ENCODE results near the gene PTAR1. TPM values are rescaled to one million over a fixed set of nuclear protein-coding genes. Genes with fewer than 3 reads are reported as not detected.
"Not testable (repeated sequence)": the region's sequence is repeated elsewhere in the genome, so short reads cannot be mapped to it uniquely, and the experiment has no call there.

The PTAR1 gene
- total RNA-seq, 2 experiments from 2014 or later: 48.3 to 51.3 TPM

DNA sequence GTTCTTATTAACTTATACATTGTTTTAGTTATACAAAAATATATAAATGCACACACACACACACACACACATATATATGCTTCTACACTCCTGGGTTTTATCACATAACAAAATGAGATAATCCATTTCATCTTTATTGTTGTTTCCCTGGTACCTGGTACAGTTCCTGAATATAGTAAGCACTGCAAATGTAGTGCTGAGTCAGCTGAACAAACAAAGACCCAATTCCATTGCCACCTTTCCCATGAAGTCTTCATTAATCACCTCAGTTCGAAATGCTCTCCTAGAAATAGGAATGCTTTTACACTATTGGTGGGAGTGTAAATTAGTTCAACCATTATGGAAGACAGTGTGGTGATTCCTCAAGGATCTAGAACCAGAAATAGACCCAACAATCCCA is 13.4 kb upstream of the PTAR1 start:
- Mint-ChIP-seq H3K9me3 (ENCODE audit: insufficient read depth) (no peaks in the 10 kb centered on the region), H3K4me3 (no peak overlapping the region), H3K27me3 (ENCODE audit: low read depth) (peaks cover 4% of the 10 kb centered on the region), H3K4me1 (ENCODE audit: low read depth) (no peaks in the 10 kb centered on the region), H3K27ac (no peak overlapping the region), H3K36me3 (ENCODE audit: low read depth) (no peaks in the 10 kb centered on the region)
- no peak for ATAC-seq
- DNase-seq: no peak
- ChIA-PET CTCF (no interaction called here), POLR2A (no interaction called here)

DNA sequence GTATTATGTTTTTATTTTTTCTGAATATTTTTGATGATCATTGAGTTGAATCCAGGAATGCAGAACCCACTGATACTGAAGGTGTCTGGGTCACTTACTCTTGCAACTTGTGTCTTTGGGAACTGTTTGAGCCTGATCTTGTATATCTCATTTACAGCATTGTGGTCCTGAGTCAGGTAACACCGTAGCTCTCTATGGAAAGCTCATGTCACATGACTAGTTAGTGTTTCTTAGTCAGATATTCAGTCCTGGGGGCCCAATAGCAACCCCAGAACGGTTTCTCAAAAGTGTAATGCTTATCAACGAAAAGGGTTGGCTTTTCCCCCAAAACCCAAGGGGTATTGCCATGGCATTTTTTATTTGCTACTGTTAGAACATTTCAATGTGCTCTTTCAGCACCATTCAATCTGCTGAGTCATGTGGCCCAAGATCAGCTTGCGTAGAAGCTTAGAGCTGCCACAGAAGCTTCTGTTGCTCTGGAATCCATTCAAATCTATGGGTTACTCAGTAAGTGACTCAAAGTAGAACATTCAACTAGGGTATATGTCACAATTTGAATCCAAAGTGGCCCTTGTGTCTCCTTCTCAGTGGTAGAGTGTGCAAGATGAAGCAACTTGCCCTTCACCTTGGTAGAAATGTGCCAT is 12.1 kb upstream of the PTAR1 start:
- POLR2A ChIA-PET: no interaction called here
- Mint-ChIP-seq H3K9me3 (ENCODE audit: insufficient read depth) (no peaks in the 10 kb centered on the region), H3K27me3 (ENCODE audit: low read depth) (peaks cover 4% of the 10 kb centered on the region), H3K27ac (no peak overlapping the region), H3K36me3 (ENCODE audit: low read depth) (no peaks in the 10 kb centered on the region), H3K4me1 (ENCODE audit: low read depth) (no peaks in the 10 kb centered on the region), H3K4me3 (no peak overlapping the region)
- DNase-seq (no peak), ATAC-seq (no peak)
- CTCF ChIA-PET: no interaction called here

DNA sequence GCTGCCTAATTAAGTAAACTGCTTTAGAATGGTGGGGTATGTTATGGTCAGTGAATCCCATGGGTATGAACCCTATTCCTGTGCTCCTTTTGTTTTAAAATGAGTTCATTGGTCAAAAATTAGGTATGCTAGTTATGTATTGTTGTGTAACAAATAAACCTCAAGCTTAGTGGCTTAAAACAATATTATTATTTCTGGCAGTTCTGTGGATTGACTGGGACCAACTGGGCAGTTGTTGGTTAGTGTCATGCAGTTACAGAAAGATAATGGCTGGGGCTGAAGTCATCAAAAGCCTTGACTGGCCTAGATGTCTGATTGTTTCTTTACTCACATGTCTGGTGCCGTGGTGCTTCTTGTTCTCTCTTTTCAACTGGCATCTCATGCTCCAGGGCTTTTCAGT is 8.9 kb upstream of the PTAR1 start:
- ChIA-PET POLR2A (no interaction called here), CTCF (interaction anchor here (0.6 kb wide), 1 partner anchor 23 kb away, joined by 3 read pairs; no protein-coding TSS in a partner anchor)
- ATAC-seq: no peak

DNA sequence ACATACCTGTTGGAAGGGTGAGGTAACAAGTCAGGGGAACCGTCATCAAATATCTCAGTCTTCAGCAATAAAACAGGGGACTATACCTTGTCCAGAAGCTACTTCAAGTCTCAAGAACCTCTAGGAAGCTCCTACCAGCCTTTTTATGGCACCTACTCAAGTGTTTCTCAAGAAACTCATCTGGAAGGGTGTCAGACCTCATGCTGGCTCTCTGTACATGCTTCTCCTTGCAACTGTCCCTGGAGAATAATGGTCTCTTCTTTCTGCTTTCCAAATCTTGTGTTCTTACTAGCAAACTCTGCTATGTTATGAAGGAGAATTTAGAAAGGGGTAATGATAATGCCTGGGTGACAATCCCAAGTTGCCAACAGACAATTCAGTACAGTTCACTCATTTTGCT is 8.3 kb upstream of the PTAR1 start:
- Mint-ChIP-seq H3K4me3 (no peak overlapping the region), H3K27ac (no peak overlapping the region), H3K27me3 (ENCODE audit: low read depth) (no peaks in the 10 kb centered on the region), H3K4me1 (ENCODE audit: low read depth) (no peaks in the 10 kb centered on the region), H3K9me3 (ENCODE audit: insufficient read depth) (no peaks in the 10 kb centered on the region), H3K36me3 (ENCODE audit: low read depth) (no peaks in the 10 kb centered on the region)
- no peak for DNase-seq
- POLR2A ChIA-PET: no interaction called here
- CTCF ChIA-PET: no interaction called here
- ATAC-seq: no peak

More for the DNA sequence above, 8.9 kb upstream of the PTAR1 start:
- no peak for DNase-seq
- no peaks in the 10 kb centered on the region for H3K36me3 Mint-ChIP-seq (ENCODE audit: low read depth)
- no peak overlapping the region for H3K27ac Mint-ChIP-seq
- no peaks in the 10 kb centered on the region for H3K27me3 Mint-ChIP-seq (ENCODE audit: low read depth)
- H3K4me3 Mint-ChIP-seq: no peak overlapping the region
- no peaks in the 10 kb centered on the region for H3K9me3 Mint-ChIP-seq (ENCODE audit: insufficient read depth)
- H3K4me1 Mint-ChIP-seq (ENCODE audit: low read depth): no peaks in the 10 kb centered on the region

DNA sequence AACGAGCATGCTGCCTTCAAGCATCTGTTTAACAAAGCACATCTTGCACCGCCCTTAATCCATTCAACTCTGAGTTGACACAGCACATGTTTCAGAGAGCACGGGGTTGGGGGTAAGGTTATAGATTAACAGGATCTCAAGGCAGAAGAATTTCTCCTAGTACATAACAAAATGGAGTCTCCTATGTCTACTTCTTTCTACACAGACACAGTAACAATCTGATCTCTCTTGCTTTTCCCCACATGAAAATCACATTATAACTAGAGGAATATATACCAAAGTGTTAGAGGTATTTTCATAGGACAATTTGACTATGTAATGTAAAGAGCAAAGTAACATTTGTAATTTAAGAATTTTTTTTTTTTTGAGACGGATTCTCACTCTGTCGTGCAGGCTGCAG is 4.1 kb upstream of the PTAR1 start:
- H3K36me3 Mint-ChIP-seq (ENCODE audit: low read depth); H3K27me3 Mint-ChIP-seq (ENCODE audit: low read depth); H3K4me3 Mint-ChIP-seq; H3K9me3 Mint-ChIP-seq (ENCODE audit: insufficient read depth); CTCF ChIA-PET; H3K27ac Mint-ChIP-seq; ATAC-seq; DNase-seq; POLR2A ChIA-PET; H3K4me1 Mint-ChIP-seq (ENCODE audit: low read depth): not testable (repeated sequence)

DNA sequence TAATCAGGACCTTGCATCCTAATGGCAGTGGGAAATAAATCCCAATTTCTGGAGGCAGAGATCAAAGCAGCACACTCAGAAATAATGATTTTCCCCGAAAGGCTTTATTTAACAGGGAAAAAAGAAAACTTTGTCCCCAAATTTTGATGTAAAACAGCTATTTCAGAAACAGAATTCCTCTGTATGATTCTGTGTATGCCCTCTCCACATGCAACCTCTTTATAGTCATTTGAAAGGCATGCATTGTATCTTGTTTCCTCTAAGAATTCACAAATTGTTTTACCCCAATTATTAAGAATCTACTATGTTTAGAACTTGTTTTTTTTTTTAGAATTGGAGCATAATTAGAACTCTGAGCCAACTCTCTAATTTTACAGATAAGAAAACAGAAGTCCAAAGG is 2.7 kb upstream of the PTAR1 start:
- DNase-seq (no peak), ATAC-seq (no peak)
- no peak overlapping the region for H3K27ac Mint-ChIP-seq
- H3K27me3 Mint-ChIP-seq (ENCODE audit: low read depth): no peaks in the 10 kb centered on the region
- no peaks in the 10 kb centered on the region for H3K9me3 Mint-ChIP-seq (ENCODE audit: insufficient read depth)
- POLR2A ChIA-PET: no interaction called here
- CTCF ChIA-PET: no interaction called here
- peaks cover 9% of the 10 kb centered on the region for H3K36me3 Mint-ChIP-seq (ENCODE audit: low read depth)
- peaks cover 11% of the 10 kb centered on the region for H3K4me1 Mint-ChIP-seq (ENCODE audit: low read depth)
- no peak overlapping the region for H3K4me3 Mint-ChIP-seq

DNA sequence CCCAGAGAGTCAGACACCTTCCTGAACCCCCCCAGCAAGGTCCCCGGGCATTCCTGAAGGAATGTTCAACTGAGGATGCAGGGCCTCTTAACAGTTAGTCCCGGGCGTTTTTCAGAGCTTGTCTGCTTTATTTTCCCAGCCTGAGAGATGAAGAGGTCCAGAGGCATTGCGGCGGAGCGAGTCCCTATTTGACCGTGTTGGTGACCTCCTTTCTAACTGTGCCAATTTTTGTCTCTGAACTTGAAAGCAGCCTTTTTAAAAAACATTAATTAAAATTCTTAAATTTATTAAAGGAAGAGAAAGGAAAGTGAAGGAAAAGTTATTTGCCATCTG is 433 bp upstream of the PTAR1 start:
- H3K27ac Mint-ChIP-seq: peak overlapping the region; percentile 89
- DNase-seq (no peak), ATAC-seq (no peak)
- peaks cover 15% of the 10 kb centered on the region for H3K36me3 Mint-ChIP-seq (ENCODE audit: low read depth)
- CTCF ChIA-PET: interaction anchor here (1.2 to 1.7 kb wide), 3 partner anchors 10 to 87 kb away, joined by 3 to 5 read pairs (median 3); no protein-coding TSS in a partner anchor
- H3K9me3 Mint-ChIP-seq (ENCODE audit: insufficient read depth): no peaks in the 10 kb centered on the region
- POLR2A ChIA-PET: interaction anchor here (1.0 to 1.4 kb wide), 2 partner anchors 46 to 75 kb away, joined by 3 to 4 read pairs; no protein-coding TSS in a partner anchor
- H3K27me3 Mint-ChIP-seq (ENCODE audit: low read depth): no peaks in the 10 kb centered on the region
- H3K4me1 Mint-ChIP-seq (ENCODE audit: low read depth): peaks cover 23% of the 10 kb centered on the region
- peak overlapping the region; percentile 94 for H3K4me3 Mint-ChIP-seq

DNA sequence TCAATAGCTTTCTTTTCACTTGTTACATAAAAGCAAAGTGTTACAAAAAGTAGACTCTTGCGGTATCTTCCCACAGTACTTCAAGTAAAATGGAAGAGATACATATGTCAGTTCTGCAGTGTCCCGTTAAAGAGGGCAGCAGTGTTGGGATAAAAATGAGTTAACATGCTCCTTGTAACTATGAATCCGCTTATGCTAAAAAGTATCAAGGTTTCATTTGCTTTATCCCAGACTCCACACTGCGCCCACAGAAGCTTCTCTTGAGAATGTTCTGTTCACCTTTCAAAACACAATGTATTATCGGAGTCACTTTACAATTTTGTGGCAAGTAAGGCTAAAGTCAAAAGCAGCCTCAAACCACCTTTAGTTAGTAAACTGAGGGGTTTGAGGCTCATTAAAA is 790 bp downstream of the PTAR1 start:
- CTCF ChIA-PET: interaction anchor here (0.7 to 1.7 kb wide), 4 partner anchors 9 to 108 kb away, joined by 3 to 5 read pairs (median 4); no protein-coding TSS in a partner anchor
- peaks cover 24% of the 10 kb centered on the region for H3K4me1 Mint-ChIP-seq (ENCODE audit: low read depth)

DNA sequence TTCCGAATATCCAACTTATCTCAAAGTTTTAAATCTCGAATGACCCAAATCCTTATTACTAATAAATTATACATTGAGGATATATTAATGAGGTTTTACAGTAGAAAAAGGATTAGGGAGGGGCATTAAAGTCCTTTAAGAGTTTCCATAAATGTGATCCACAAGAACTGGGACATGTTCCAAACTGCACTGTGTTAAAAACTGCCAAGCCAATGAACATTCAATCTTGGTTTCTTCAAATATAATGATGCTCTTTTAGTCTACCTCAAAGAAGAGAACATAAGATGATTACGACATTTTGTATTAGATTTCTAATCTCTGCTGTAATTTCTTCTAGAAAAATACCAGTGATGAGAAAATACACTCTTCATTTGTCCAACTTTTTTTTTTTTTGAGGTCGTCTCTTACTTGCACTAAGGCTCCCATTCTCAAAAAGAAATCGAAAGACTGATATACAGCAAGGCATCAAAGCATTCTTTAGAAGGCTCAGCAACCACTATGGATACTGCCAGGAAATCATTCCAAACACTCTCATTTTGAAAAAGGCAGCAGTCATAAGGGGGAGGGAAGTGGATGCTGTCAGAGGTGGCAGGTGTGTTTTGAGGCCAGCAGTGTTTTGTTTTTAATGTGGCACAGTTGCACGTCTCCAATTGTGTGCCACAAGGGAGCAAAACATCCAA is 1.7 kb downstream of the PTAR1 start:
- ChIA-PET POLR2A (interaction anchor here (0.6 to 1.5 kb wide), 5 partner anchors 11 to 590 kb away, joined by 3 to 5 read pairs (median 4); partner anchors contain the start of gene APBA1), CTCF (interaction anchor here (0.7 to 1.7 kb wide), 4 partner anchors 8 to 109 kb away, joined by 3 to 5 read pairs (median 4); no protein-coding TSS in a partner anchor)
- Mint-ChIP-seq H3K9me3 (ENCODE audit: insufficient read depth) (no peaks in the 10 kb centered on the region), H3K4me3 (peak overlapping the region; percentile 77), H3K36me3 (ENCODE audit: low read depth) (peaks cover 27% of the 10 kb centered on the region), H3K4me1 (ENCODE audit: low read depth) (peaks cover 24% of the 10 kb centered on the region), H3K27ac (peak overlapping the region; percentile 64), H3K27me3 (ENCODE audit: low read depth) (no peaks in the 10 kb centered on the region)
- DNase-seq (no peak), ATAC-seq (no peak)

More for the DNA sequence above, 790 bp downstream of the PTAR1 start:
- H3K36me3 Mint-ChIP-seq (ENCODE audit: low read depth): peaks cover 20% of the 10 kb centered on the region
- no peaks in the 10 kb centered on the region for H3K9me3 Mint-ChIP-seq (ENCODE audit: insufficient read depth)
- ATAC-seq: peak; percentile 9
- no peak for DNase-seq
- H3K27ac Mint-ChIP-seq: peak overlapping the region; percentile 95
- H3K27me3 Mint-ChIP-seq (ENCODE audit: low read depth): no peaks in the 10 kb centered on the region
- peak overlapping the region; percentile 94 for H3K4me3 Mint-ChIP-seq
- POLR2A ChIA-PET: interaction anchor here (0.5 to 1.5 kb wide), 8 partner anchors 8 to 760 kb away, joined by 3 to 7 read pairs (median 4); partner anchors contain the start of gene APBA1

DNA sequence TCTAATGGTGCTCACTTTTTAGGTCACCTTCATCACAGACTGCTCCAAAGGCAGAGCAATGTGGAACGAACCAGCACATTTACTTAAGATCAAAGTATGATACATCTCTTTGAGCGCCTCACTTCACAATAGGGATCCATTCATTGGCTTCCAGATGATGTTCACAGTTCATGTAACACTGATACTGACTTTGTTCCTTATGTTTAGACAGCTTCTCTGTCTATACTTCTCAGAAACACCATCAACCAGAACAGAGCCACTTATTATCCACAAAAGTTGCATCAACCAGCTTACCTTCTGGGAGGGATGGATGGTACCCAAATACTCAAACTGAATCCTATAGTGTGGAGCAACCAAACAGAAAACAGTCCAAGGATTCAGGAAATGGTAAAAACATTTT is 4.6 kb downstream of the PTAR1 start:
- POLR2A ChIA-PET: no interaction called here

DNA sequence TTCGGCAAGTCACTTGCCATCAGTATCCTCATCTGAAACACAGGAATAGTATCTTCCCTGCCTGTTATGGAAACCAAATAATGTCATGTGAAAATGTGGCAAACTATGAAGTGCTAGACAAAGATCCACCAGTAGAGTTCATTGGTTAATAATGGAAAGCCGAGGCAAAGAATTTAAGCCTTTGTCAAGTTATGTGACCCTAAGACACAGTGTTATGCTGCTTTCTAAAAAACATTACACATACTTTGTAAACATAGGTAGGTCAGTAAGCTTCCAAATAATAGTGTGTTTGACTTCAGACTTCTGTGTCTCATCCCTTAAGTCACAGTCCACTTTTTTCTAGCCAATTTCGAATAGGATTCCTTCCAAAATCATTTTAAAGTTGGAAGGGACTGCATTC is 6.0 kb downstream of the PTAR1 start:
- ChIA-PET POLR2A (no interaction called here), CTCF (no interaction called here)
- no peak for ATAC-seq
- no peak overlapping the region for H3K27ac Mint-ChIP-seq
- H3K4me3 Mint-ChIP-seq: no peak overlapping the region
- no peaks in the 10 kb centered on the region for H3K9me3 Mint-ChIP-seq (ENCODE audit: insufficient read depth)
- peaks cover 21% of the 10 kb centered on the region for H3K4me1 Mint-ChIP-seq (ENCODE audit: low read depth)
- peaks cover 41% of the 10 kb centered on the region for H3K36me3 Mint-ChIP-seq (ENCODE audit: low read depth)
- H3K27me3 Mint-ChIP-seq (ENCODE audit: low read depth): no peaks in the 10 kb centered on the region
- no peak for DNase-seq

More for the DNA sequence above, 4.6 kb downstream of the PTAR1 start:
- Mint-ChIP-seq H3K4me3 (no peak overlapping the region), H3K27ac (no peak overlapping the region), H3K4me1 (ENCODE audit: low read depth) (peaks cover 24% of the 10 kb centered on the region), H3K36me3 (ENCODE audit: low read depth) (peaks cover 33% of the 10 kb centered on the region), H3K9me3 (ENCODE audit: insufficient read depth) (no peaks in the 10 kb centered on the region), H3K27me3 (ENCODE audit: low read depth) (no peaks in the 10 kb centered on the region)
- ATAC-seq (no peak), DNase-seq (no peak)
- CTCF ChIA-PET: no interaction called here

DNA sequence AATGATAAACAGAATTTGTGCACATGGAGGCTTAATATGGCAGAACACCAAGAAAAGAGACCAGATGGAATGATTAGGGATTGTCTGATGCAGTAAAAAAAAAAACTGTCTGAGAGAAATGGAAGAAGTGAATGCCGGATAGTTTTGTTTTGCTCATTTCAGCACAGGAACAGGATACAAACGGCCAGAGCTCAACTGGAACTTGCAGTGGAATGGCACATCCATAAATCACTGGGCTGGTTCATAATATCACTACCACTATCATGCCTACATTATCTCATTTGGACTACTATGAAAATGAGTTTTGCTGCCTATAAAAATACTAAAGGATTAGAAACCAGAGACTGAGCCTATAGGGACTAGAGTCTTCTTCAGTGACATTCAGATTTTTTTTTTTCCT is 9.7 kb downstream of the PTAR1 start:
- no peak for DNase-seq
- H3K27ac Mint-ChIP-seq: no peak overlapping the region
- H3K4me3 Mint-ChIP-seq: no peak overlapping the region
- no peaks in the 10 kb centered on the region for H3K27me3 Mint-ChIP-seq (ENCODE audit: low read depth)
- ATAC-seq: no peak
- ChIA-PET CTCF (interaction anchor here (1.4 to 1.8 kb wide), 2 partner anchors 9 to 16 kb away, joined by 5 read pairs; partner anchors contain the start of gene PTAR1), POLR2A (no interaction called here)
- peaks cover 11% of the 10 kb centered on the region for H3K4me1 Mint-ChIP-seq (ENCODE audit: low read depth)
- H3K36me3 Mint-ChIP-seq (ENCODE audit: low read depth): peaks cover 55% of the 10 kb centered on the region
- no peaks in the 10 kb centered on the region for H3K9me3 Mint-ChIP-seq (ENCODE audit: insufficient read depth)

Data from activated CD8-positive, alpha-beta T cell treated with anti-CD3 and anti-CD28 coated beads, Interleukin-2, amount 10 ng/mL, durations not matched to agents 7 days and 5 days (primary cell).